CD4-positive, alpha-beta memory T cell (primary cell): ENCODE data around the gene ZNF329. TPM values are rescaled to one million over a fixed set of nuclear protein-coding genes. Genes with fewer than 3 reads are reported as not detected.

Experiments used
- CTCF ChIA-PET: fragments of 350-600 bp; sonication (Branson Sonifier 250); formaldehyde crosslinking; loops from one replicate; lab custom pipeline; 2021; ENCODE audit warnings: inconsistent platforms; ENCODE audit not compliant: partially characterized antibody; lab: Charles Lee
- POLR2A ChIA-PET: fragments of 350-600 bp; sonication (Branson Sonifier 250); formaldehyde crosslinking; loops from one replicate; lab custom pipeline; 2021; ENCODE audit not compliant: partially characterized antibody; lab: Charles Lee
- DNase-seq, 5 donors: peaks; one replicate each; pipeline versions ENCODE4 v3.0.0 to v3.0.0-alpha.2; 2020 to 2022; ENCODE audit warnings: mixed read lengths in 1 of 5
- H3K27ac ChIP-seq: one replicate; pipeline ENCODE4 v1.7.0; 2013; ENCODE audit warnings: low read depth, low read length
- H3K27me3 ChIP-seq: 2 replicates; pipeline ENCODE4 v1.7.0; 2013; ENCODE audit warnings: mild to moderate bottlenecking, low read length, moderate library complexity; ENCODE audit not compliant: insufficient read depth
- H3K36me3 ChIP-seq: 2 replicates; pipeline ENCODE4 v1.7.0; 2013; ENCODE audit warnings: mild to moderate bottlenecking, low read length, moderate library complexity; ENCODE audit not compliant: insufficient read depth
- H3K4me1 ChIP-seq: 2 replicates; pipeline ENCODE4 v1.7.0; 2013; ENCODE audit warnings: mild to moderate bottlenecking, low read length, moderate library complexity; ENCODE audit not compliant: insufficient read depth
- H3K4me3 ChIP-seq, 2 donors: one replicate each; pipeline ENCODE4 v1.7.0; 2013; ENCODE audit warnings: low read length in 2 of 2, mild to moderate bottlenecking in 1 of 2
- H3K9me3 ChIP-seq, 2 donors: one replicate each; pipeline ENCODE4 v1.7.0; 2013; ENCODE audit warnings: low read length in 2 of 2, control low read depth in 1 of 2; ENCODE audit not compliant: control insufficient read depth in 1 of 2
- H3K27ac Mint-ChIP-seq, 7 donors: one replicate each; pipeline ENCODE4 v1.8.0; 2020 to 2021; ENCODE audit warnings: mixed read lengths in 7 of 7, mild to moderate bottlenecking in 6 of 7, inconsistent platforms in 3 of 7, moderate library complexity in 3 of 7
- H3K27me3 Mint-ChIP-seq, 2 donors: one replicate each; pipeline ENCODE4 v1.8.0; 2020 to 2021; ENCODE audit warnings: mixed read lengths in 2 of 2
- H3K36me3 Mint-ChIP-seq, 2 donors: one replicate each; pipeline ENCODE4 v1.8.0; 2020 to 2021; ENCODE audit warnings: mixed read lengths in 2 of 2, inconsistent platforms in 1 of 2, mild to moderate bottlenecking in 1 of 2
- H3K4me1 Mint-ChIP-seq, 4 donors: one replicate each; pipeline ENCODE4 v1.8.0; 2020 to 2021; ENCODE audit warnings: mixed read lengths in 4 of 4, mild to moderate bottlenecking in 1 of 4
- H3K4me3 Mint-ChIP-seq, 8 donors: one replicate each; pipeline ENCODE4 v1.8.0; 2020 to 2021; ENCODE audit warnings: mixed read lengths in 8 of 8, mild to moderate bottlenecking in 7 of 8, moderate library complexity in 6 of 8, inconsistent platforms in 3 of 8
- H3K9me3 Mint-ChIP-seq, 8 donors: one replicate each; pipeline ENCODE4 v1.8.0; 2020 to 2021; ENCODE audit warnings: mixed read lengths in 8 of 8, mild to moderate bottlenecking in 5 of 8, inconsistent platforms in 3 of 8, moderate library complexity in 1 of 8
- intact Hi-C: fragments of 100-400 bp; cut with micrococcal nuclease; formaldehyde crosslinking; loops from one replicate; pipeline ENCODE4 v1.15.1; 2023
- polyA plus RNA-seq, 2 donors: library from polyadenylated mRNA; unstranded; fragments of 300-500 nt; fragmentation: Illumina TruSeq; gene quantifications; one replicate each; pipeline ENCODE4 v1.2.3, GENCODE V29; 2021
- total RNA-seq, 2 experiments: library from RNA; stranded (reverse); gene quantifications; one replicate each; pipeline ENCODE4 v1.2.3, GENCODE V29; 2021

ZNF329 gene
- total and polyA plus RNA-seq, 4 experiments from 2014 or later: 2.9 to 17.4 (median 11.1) TPM

DNA sequence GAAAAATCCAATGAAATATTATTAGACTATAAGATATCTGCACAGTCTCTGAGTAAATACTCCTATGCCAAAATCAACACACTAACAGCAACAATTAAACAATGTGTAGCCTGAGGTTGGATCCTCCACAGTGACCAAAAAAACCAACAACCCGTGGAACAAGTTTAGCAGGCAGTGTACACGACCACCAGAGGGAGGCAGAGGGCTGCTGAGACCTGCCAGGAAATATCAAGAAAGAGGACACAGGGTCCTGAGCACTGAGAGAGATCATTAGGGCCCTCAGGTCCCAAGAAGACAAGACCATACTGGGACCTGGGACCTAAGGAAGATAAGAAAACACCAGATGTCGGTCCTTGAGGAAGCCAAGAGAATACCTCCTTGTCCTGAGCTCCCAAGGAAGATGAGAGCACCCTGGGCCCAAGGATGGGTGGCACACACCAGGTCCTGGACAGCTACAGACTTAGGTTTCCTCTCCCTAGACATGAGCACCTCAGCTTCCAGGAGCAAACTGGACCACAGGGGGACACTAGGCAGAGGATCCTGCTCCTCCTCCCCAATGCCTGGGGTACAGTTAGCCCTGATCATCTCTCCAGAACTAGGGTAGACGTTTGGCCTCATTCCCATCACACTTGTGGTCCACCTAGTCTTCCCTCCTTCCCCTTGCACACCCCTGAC lies 31.4 kb upstream of the ZNF329 start:
- no peaks in the 10 kb centered on the region for H3K27me3 ChIP-seq
- peaks cover 14% of the 10 kb centered on the region for H3K36me3 ChIP-seq
- peak; percentile 45 to 68 (median 49) for DNase-seq
- H3K9me3 Mint-ChIP-seq: peaks cover 0 to 91% (median 76%) of the 10 kb centered on the region in 8 donors
- peaks cover 20 to 45% of the 10 kb centered on the region in 2 donors for H3K9me3 ChIP-seq
- H3K4me1 Mint-ChIP-seq: peaks cover 12 to 25% (median 18%) of the 10 kb centered on the region in 4 donors
- POLR2A ChIA-PET: interaction anchor here (0.7 to 3.7 kb wide), 11 partner anchors 11 to 548 kb away, joined by 3 to 27 read pairs (median 6); partner anchors contain the start of genes ERVK3-1, ZBTB45, ZNF132 and ZNF497
- peak overlapping the region; percentile 86 to 97 (median 92) for H3K4me3 Mint-ChIP-seq
- H3K27ac ChIP-seq: peak overlapping the region; percentile 97
- peaks cover 20% of the 10 kb centered on the region for H3K4me1 ChIP-seq
- CTCF ChIA-PET: interaction anchor here (0.7 to 1.6 kb wide), 3 partner anchors 24 to 396 kb away, joined by 3 to 4 read pairs (median 3); no protein-coding TSS in a partner anchor
- peaks cover 56 to 59% of the 10 kb centered on the region in 2 donors for H3K36me3 Mint-ChIP-seq
- peak overlapping the region; percentile 53 to 100 for H3K4me3 ChIP-seq
- H3K27ac Mint-ChIP-seq: peak overlapping the region; percentile 97 to 99 (median 99)
- no peaks in the 10 kb centered on the region for H3K27me3 Mint-ChIP-seq
- intact Hi-C loops: loop anchor here (1.0 to 5.0 kb wide), 11 partner anchors 27 to 793 kb away; partner anchors contain the start of genes ZBTB45, ZNF324, ZNF324B and ZNF548

DNA sequence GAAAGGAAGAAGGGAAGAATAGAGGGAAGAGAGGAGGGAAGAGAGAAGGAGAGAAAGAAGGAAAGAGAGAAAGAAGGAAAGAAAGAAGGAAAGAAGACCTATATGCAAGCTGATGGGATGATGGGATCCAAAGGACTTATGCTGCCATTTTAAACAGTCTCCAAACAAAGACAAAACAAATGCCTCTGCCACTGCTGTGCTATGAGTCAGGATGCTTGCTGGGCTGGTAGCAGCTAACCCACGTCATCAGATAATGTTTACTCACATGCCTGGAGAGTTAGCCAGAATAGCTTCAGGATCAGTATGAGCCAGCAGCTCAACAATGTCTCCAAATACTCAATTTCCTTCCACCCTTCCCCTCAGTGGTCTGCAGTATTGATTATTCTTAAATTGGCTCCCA lies 20.3 kb upstream of the ZNF329 start:
- Mint-ChIP-seq H3K36me3 (peaks cover 17 to 30% of the 10 kb centered on the region in 2 donors), H3K27me3 (peaks cover 0 to 1% of the 10 kb centered on the region in 2 donors), H3K9me3 (peaks cover 4 to 88% (median 68%) of the 10 kb centered on the region in 8 donors), H3K4me1 (no peaks in the 10 kb centered on the region), H3K27ac (no peak overlapping the region), H3K4me3 (no peak overlapping the region)
- Histone ChIP-seq H3K4me1 (no peaks in the 10 kb centered on the region), H3K4me3 (no peak overlapping the region), H3K9me3 (peaks cover 13 to 37% of the 10 kb centered on the region in 2 donors), H3K36me3 (no peaks in the 10 kb centered on the region), H3K27me3 (no peaks in the 10 kb centered on the region), H3K27ac (no peak overlapping the region)
- intact Hi-C loops: no loop called here
- POLR2A ChIA-PET: no interaction called here
- CTCF ChIA-PET: interaction anchor here (0.7 kb wide), 2 partner anchors 950 to 1554 kb away, joined by 3 to 4 read pairs; no protein-coding TSS in a partner anchor
- DNase-seq: no peak

- H3K36me3 Mint-ChIP-seq: peaks cover 16 to 32% of the 10 kb centered on the region in 2 donors
- Histone ChIP-seq H3K27me3 (no peaks in the 10 kb centered on the region), H3K36me3 (no peaks in the 10 kb centered on the region), H3K4me1 (no peaks in the 10 kb centered on the region), H3K4me3 (peak overlapping the region in 1 of 2 donors; percentile 1), H3K9me3 (peaks cover 7 to 47% of the 10 kb centered on the region in 2 donors), H3K27ac (no peak overlapping the region)
- DNase-seq: no peak
- no peak overlapping the region for H3K27ac Mint-ChIP-seq
- H3K4me3 Mint-ChIP-seq: no peak overlapping the region
- no peaks in the 10 kb centered on the region for H3K4me1 Mint-ChIP-seq
- intact Hi-C loops: no loop called here
- peaks cover 0 to under 1% of the 10 kb centered on the region in 2 donors for H3K27me3 Mint-ChIP-seq
- H3K9me3 Mint-ChIP-seq: peaks cover 5 to 93% (median 75%) of the 10 kb centered on the region in 8 donors
- CTCF ChIA-PET: no interaction called here
- POLR2A ChIA-PET: no interaction called here
Observed at GRCh38 chr19:58166708-58167280, 16.2 kb upstream of the ZNF329 start.

- peaks cover 7 to 50% of the 10 kb centered on the region in 2 donors for H3K9me3 ChIP-seq
- no peaks in the 10 kb centered on the region for H3K27me3 ChIP-seq
- no peak overlapping the region for H3K27ac ChIP-seq
- POLR2A ChIA-PET: no interaction called here
- Mint-ChIP-seq H3K4me3 (no peak overlapping the region), H3K27ac (no peak overlapping the region), H3K36me3 (peaks cover 18 to 32% of the 10 kb centered on the region in 2 donors), H3K4me1 (no peaks in the 10 kb centered on the region), H3K9me3 (peaks cover 5 to 92% (median 78%) of the 10 kb centered on the region in 8 donors), H3K27me3 (peaks cover 0 to 1% of the 10 kb centered on the region in 2 donors)
- intact Hi-C loops: no loop called here
- H3K4me3 ChIP-seq: no peak overlapping the region
- no peaks in the 10 kb centered on the region for H3K36me3 ChIP-seq
- CTCF ChIA-PET: interaction anchor here (0.8 kb wide), 1 partner anchor 10 kb away, joined by 3 read pairs; no protein-coding TSS in a partner anchor
- no peak for DNase-seq
- no peaks in the 10 kb centered on the region for H3K4me1 ChIP-seq
Observed at GRCh38 chr19:58166268-58166667, 15.7 kb upstream of the ZNF329 start.

DNA sequence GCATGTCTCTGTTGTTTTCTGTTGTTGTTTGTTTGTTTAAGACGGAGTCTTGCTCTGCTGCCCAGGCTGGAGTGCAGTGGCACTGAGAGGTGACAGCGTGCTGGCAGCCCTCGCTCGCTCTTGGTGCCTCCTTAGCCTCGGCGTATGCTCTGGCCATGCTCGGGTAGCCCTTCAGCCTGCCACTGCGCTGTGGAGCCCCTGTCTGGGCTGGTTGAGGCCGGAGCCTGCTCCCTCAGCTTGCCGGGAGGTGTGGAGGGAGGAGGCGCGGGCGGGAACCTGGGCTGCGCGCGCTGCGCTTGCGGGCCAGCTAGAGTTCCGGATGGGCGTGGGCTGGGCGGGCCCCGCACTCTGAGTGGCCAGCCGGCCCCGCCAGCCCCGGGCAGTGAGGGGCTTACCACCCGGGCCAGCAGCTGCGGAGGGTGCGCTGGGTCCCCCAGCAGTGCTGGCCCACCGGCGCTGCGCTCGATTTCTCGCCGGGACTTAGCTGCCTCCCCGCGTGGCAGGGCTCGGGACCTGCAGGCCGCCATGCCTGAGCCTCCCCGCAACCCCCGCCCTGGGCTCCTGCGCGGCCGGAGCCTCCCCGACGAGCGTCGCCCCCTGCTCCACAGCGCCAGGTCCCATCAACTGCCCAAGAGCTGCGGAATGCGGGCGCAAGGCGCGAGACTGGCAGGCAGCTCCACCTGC lies 6.6 kb upstream of the ZNF329 start:
- H3K36me3 Mint-ChIP-seq: peaks cover 3 to 4% of the 10 kb centered on the region in 2 donors
- POLR2A ChIA-PET: no interaction called here
- H3K9me3 ChIP-seq: peaks cover 0 to 3% of the 10 kb centered on the region in 2 donors
- peak overlapping the region in 1 of 7 donors; percentile 57 for H3K27ac Mint-ChIP-seq
- peaks cover 0 to 9% (median 4%) of the 10 kb centered on the region in 4 donors for H3K4me1 Mint-ChIP-seq
- no peak overlapping the region for H3K4me3 Mint-ChIP-seq
- CTCF ChIA-PET: interaction anchor here (1.0 to 1.4 kb wide), 3 partner anchors 8 to 751 kb away, joined by 3 to 4 read pairs (median 3); partner anchors contain the start of gene ZNF274
- H3K36me3 ChIP-seq: no peaks in the 10 kb centered on the region
- peaks cover 0 to 33% (median 13%) of the 10 kb centered on the region in 8 donors for H3K9me3 Mint-ChIP-seq
- H3K27ac ChIP-seq: no peak overlapping the region
- H3K4me1 ChIP-seq: peaks cover 9% of the 10 kb centered on the region
- no peak for DNase-seq
- peaks cover 0 to 1% of the 10 kb centered on the region in 2 donors for H3K27me3 Mint-ChIP-seq
- intact Hi-C loops: loop anchor here (10.0 kb wide), 1 partner anchor 1762 kb away; the partner anchor contains the start of gene ZNF582
- H3K4me3 ChIP-seq: no peak overlapping the region
- no peaks in the 10 kb centered on the region for H3K27me3 ChIP-seq

DNA sequence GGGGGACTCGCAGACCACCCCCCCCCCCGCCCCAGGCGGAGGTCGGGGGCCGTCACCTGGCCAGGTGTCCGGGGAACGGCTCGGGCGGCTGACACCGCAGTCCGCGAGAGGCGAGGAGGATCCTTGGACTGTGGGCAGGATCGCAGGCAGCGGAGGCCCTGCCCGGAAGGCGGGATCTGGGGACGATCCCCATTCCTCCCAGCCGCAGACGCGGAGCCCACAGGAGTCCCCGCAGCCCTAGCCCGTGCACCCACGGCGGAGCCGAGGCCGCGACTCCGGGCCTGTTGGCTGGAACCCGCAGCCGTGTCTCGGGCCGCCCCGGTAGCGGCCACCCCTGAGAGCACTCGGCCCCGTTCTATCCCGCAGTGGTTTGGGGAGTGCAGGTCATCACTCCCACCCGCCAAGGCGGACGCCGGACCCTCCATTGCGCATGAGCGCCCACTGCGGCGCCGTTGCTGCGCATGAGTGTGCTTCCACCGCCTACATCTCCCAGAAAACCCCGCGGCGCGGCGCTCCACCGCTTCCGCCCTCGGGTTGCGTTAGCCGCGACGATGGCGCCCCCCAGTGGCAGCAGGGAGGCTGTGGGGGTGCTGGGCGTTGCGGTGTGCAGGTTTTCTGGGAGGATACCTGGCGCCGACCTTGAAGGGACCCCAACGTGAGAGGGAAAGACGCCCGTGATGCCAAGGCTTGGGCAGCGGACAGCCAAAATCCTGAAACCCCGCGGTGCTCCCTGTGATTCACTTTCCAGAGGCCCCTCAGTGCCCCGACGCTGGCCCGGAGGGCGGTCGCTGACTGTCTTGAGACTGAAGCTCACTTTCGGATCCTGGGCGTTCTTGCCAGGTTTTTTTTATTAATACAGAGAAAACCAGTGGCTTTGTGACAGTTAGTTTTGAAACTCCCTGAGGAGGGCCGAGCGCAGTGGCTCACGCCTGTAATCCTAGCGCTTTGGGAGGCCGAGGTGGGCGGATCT lies 4.4 kb upstream of the ZNF329 start:
- H3K4me1 Mint-ChIP-seq: peaks cover 5 to 24% (median 10%) of the 10 kb centered on the region in 4 donors

More for the DNA sequence above, 4.4 kb upstream of the ZNF329 start:
- peak; percentile 92 to 99 (median 96) for DNase-seq
- Mint-ChIP-seq H3K9me3 (peaks cover 0 to 24% (median under 1%) of the 10 kb centered on the region in 8 donors), H3K4me3 (peak overlapping the region; percentile 71 to 89 (median 84)), H3K36me3 (peaks cover 0 to 7% of the 10 kb centered on the region in 2 donors), H3K27ac (peak overlapping the region; percentile 41 to 85 (median 69)), H3K27me3 (no peaks in the 10 kb centered on the region)
- H3K4me1 ChIP-seq: peaks cover 16% of the 10 kb centered on the region
- H3K36me3 ChIP-seq: no peaks in the 10 kb centered on the region
- H3K9me3 ChIP-seq: no peaks in the 10 kb centered on the region
- no peaks in the 10 kb centered on the region for H3K27me3 ChIP-seq
- ChIA-PET CTCF (interaction anchor here (0.6 to 1.4 kb wide), 7 partner anchors 11 to 748 kb away, joined by 3 to 10 read pairs (median 3); no protein-coding TSS in a partner anchor), POLR2A (interaction anchor here (0.8 to 1.9 kb wide), 2 partner anchors 29 to 152 kb away, joined by 5 to 7 read pairs; partner anchors contain the start of gene ZNF606)
- intact Hi-C loops: loop anchor here (1.0 to 10.0 kb wide), 8 partner anchors 28 to 1760 kb away; partner anchors contain the start of genes ZNF17, ZNF256, ZNF274 and ZNF416
- peak overlapping the region; percentile 88 for H3K4me3 ChIP-seq
- H3K27ac ChIP-seq: peak overlapping the region; percentile 80
